IMR-90 (cell line): ENCODE data around the gene CDO1. TPM values are rescaled to one million over a fixed set of nuclear protein-coding genes. Genes with fewer than 3 reads are reported as not detected.

Source experiments
- ATAC-seq: fragments of 200-7000 bp; cut with Tn5 transposase; 2 replicates; pipeline ENCODE4 v1.9.1; 2020; ENCODE audit warnings: low read depth, mild to moderate bottlenecking, moderate library complexity
- BruUV-seq: library from RNA; stranded (reverse); fragments of 400-500 nt; replicated peaks from 2 replicates; lab custom pipeline; 2021; lab: Mats Ljungman, UMichigan
- CTCF ChIA-PET: fragments of 300-600 bp; formaldehyde crosslinking; extraction: SDS; loops from one replicate; lab custom pipeline; 2021; ENCODE audit warnings: antibody characterized with exemption; lab: Yijun Ruan, JAX
- POLR2A ChIA-PET: fragments of 300-600 bp; sonication (Branson Sonifier 250); formaldehyde crosslinking; loops from one replicate; lab custom pipeline; 2022; ENCODE audit warnings: antibody characterized with exemption; ENCODE audit not compliant: unreplicated experiment; lab: Charles Lee
- DNase-seq: peaks from one replicate; pipeline ENCODE4 v3.0.0; 2013
- H2AFZ ChIP-seq: replicated peaks from 2 replicates; pipeline ENCODE3; 2013; ENCODE audit warnings: low read length, mild to moderate bottlenecking; ENCODE audit not compliant: poor library complexity
- H2AK5ac ChIP-seq: 2 replicates; pipeline ENCODE4 v1.6.1; 2013; ENCODE audit warnings: low read depth, low read length, inconsistent platforms
- H2AK9ac ChIP-seq: replicated peaks from 2 replicates; pipeline ENCODE3; 2013; ENCODE audit warnings: mild to moderate bottlenecking, low read depth, low read length, moderate library complexity; ENCODE audit not compliant: poor library complexity
- H2BK120ac ChIP-seq: 2 replicates; pipeline ENCODE4 v1.6.1; 2013; ENCODE audit warnings: low read depth, low read length, inconsistent platforms
- H2BK15ac ChIP-seq: 3 replicates; pipeline ENCODE4 v1.6.1; 2013; ENCODE audit warnings: low read depth, low read length, inconsistent platforms
- H2BK20ac ChIP-seq: 2 replicates; pipeline ENCODE4 v1.6.1; 2013; ENCODE audit warnings: low read depth, mild to moderate bottlenecking, inconsistent platforms, low read length, moderate library complexity
- H2BK5ac ChIP-seq: 2 replicates; pipeline ENCODE4 v1.6.1; 2013; ENCODE audit warnings: mild to moderate bottlenecking, low read depth, low read length, inconsistent platforms; ENCODE audit not compliant: poor library complexity, severe bottlenecking
- H3K14ac ChIP-seq: replicated peaks from 2 replicates; pipeline ENCODE4 v1.6.1; 2013; ENCODE audit warnings: low read depth, low read length, inconsistent platforms
- H3K18ac ChIP-seq: 2 replicates; pipeline ENCODE4 v1.6.1; 2013; ENCODE audit warnings: low read depth, low read length, control low read depth
- H3K23ac ChIP-seq: 2 replicates; pipeline ENCODE4 v1.6.1; 2013; ENCODE audit warnings: low read depth, low read length, inconsistent platforms
- H3K27ac ChIP-seq: 2 replicates; pipeline ENCODE4 v1.5.1; 2013; ENCODE audit warnings: mild to moderate bottlenecking, control low read depth, low read length; ENCODE audit not compliant: insufficient read depth
- H3K27me3 ChIP-seq: 2 replicates; pipeline ENCODE4 v1.6.1; 2013; ENCODE audit warnings: low read length; ENCODE audit not compliant: control insufficient read depth, insufficient read depth
- H3K36me3 ChIP-seq: 2 replicates; pipeline ENCODE4 v1.6.1; 2013; ENCODE audit warnings: low read length, mixed read lengths; ENCODE audit not compliant: control insufficient read depth, insufficient read depth
- H3K4ac ChIP-seq: 2 replicates; pipeline ENCODE4 v1.6.1; 2013; ENCODE audit warnings: low read depth, low read length, inconsistent platforms
- H3K4me1 ChIP-seq: 2 replicates; pipeline ENCODE4 v1.6.1; 2013; ENCODE audit warnings: low read length, mixed read lengths; ENCODE audit not compliant: control insufficient read depth, insufficient read depth
- H3K4me2 ChIP-seq: 2 replicates; pipeline ENCODE4 v1.6.1; 2013; ENCODE audit warnings: low read depth, mild to moderate bottlenecking, control low read depth, low read length, moderate library complexity
- H3K4me3 ChIP-seq: 2 replicates; pipeline ENCODE4 v1.5.1; 2013; ENCODE audit warnings: low read depth, mild to moderate bottlenecking, control low read depth, low read length, moderate library complexity; ENCODE audit not compliant: insufficient read depth
- H3K56ac ChIP-seq: 2 replicates; pipeline ENCODE4 v1.6.1; 2013; ENCODE audit warnings: low read length, inconsistent platforms; ENCODE audit not compliant: insufficient read depth; ENCODE audit errors: extremely low read depth
- H3K79me1 ChIP-seq, 2 experiments: 2 replicates each; pipeline ENCODE4 v1.6.1; 2013; ENCODE audit warnings: low read length in 2 of 2, inconsistent platforms in 1 of 2, low read depth in 1 of 2
- H3K9ac ChIP-seq: 2 replicates; pipeline ENCODE4 v1.6.1; 2013; ENCODE audit warnings: low read depth, low read length, control low read depth
- H3K9me1 ChIP-seq: 2 replicates; pipeline ENCODE4 v1.6.1; 2013; ENCODE audit warnings: low read length, inconsistent platforms; ENCODE audit not compliant: insufficient read depth
- H3K9me3 ChIP-seq: 2 replicates; pipeline ENCODE4 v1.6.1; 2013; ENCODE audit warnings: low read length; ENCODE audit not compliant: control insufficient read depth, insufficient read depth
- H4K20me1 ChIP-seq: 2 replicates; pipeline ENCODE4 v1.6.1; 2013; ENCODE audit warnings: low read length, inconsistent platforms; ENCODE audit not compliant: insufficient read depth
- H4K5ac ChIP-seq: 2 replicates; pipeline ENCODE4 v1.6.1; 2013; ENCODE audit warnings: mild to moderate bottlenecking, low read depth, low read length, control low read depth
- H4K8ac ChIP-seq, 2 experiments: 2 replicates each; pipeline ENCODE4 v1.6.1; 2013; ENCODE audit warnings: low read depth in 2 of 2, low read length in 2 of 2, control low read depth in 1 of 2, inconsistent platforms in 1 of 2
- H4K91ac ChIP-seq: 2 replicates; pipeline ENCODE4 v1.6.1; 2013; ENCODE audit warnings: low read depth, low read length, inconsistent platforms; ENCODE audit not compliant: insufficient read depth
- BHLHE40 ChIP-seq: fragments of 150-350 bp; IDR thresholded peaks from 2 replicates; pipeline ENCODE4 v1.6.1; 2016; ENCODE audit warnings: mild to moderate bottlenecking, low read depth, low read length
- CEBPB ChIP-seq: IDR thresholded peaks from 2 replicates; pipeline ENCODE4 v1.6.1; 2012; ENCODE audit warnings: low read depth, low read length, improper control_type of control experiment
- CHD1 ChIP-seq: IDR thresholded peaks from 2 replicates; pipeline ENCODE4 v1.6.1; 2012; ENCODE audit warnings: low read depth, low read length, improper control_type of control experiment
- CTCF ChIP-seq: conservative IDR thresholded peaks from 2 replicates; pipeline ENCODE4 v1.5.1; 2012; ENCODE audit warnings: mild to moderate bottlenecking, low read depth, low read length, improper control_type of control experiment
- ELK1 ChIP-seq: fragments of 150-350 bp; IDR thresholded peaks from 2 replicates; pipeline ENCODE4 v1.6.1; 2016; ENCODE audit warnings: low read depth, mild to moderate bottlenecking, low read length, moderate library complexity, borderline replicate concordance
- FOS ChIP-seq: fragments of 150-350 bp; IDR thresholded peaks from 2 replicates; pipeline ENCODE4 v1.6.1; 2016; ENCODE audit warnings: low read depth, low read length
- MAFK ChIP-seq: IDR thresholded peaks from 2 replicates; pipeline ENCODE4 v1.6.1; 2012; ENCODE audit warnings: low read depth, low read length, improper control_type of control experiment
- MAZ ChIP-seq: IDR thresholded peaks from 2 replicates; pipeline ENCODE4 v1.6.1; 2012; ENCODE audit warnings: low read depth, mild to moderate bottlenecking, low read length, improper control_type of control experiment, moderate library complexity, borderline replicate concordance
- MXI1 ChIP-seq: IDR thresholded peaks from 2 replicates; pipeline ENCODE4 v1.6.1; 2012; ENCODE audit warnings: low read depth, mild to moderate bottlenecking, low read length, moderate library complexity, borderline replicate concordance
- NFE2L2 ChIP-seq: fragments of 150-350 bp; IDR thresholded peaks from 2 replicates; pipeline ENCODE4 v1.6.1; 2016; ENCODE audit warnings: low read depth, mild to moderate bottlenecking, low read length
- POLR2A ChIP-seq: IDR thresholded peaks from 2 replicates; pipeline ENCODE4 v1.6.1; 2012; ENCODE audit warnings: mild to moderate bottlenecking, low read depth, low read length
- RAD21 ChIP-seq: IDR thresholded peaks from 2 replicates; pipeline ENCODE4 v1.6.1; 2012; ENCODE audit warnings: low read length, improper control_type of control experiment
- RCOR1 ChIP-seq: IDR thresholded peaks from 2 replicates; pipeline ENCODE4 v1.6.1; 2012; ENCODE audit warnings: mild to moderate bottlenecking, low read length, improper control_type of control experiment; ENCODE audit not compliant: insufficient replicate concordance
- RFX5 ChIP-seq: IDR thresholded peaks from 2 replicates; pipeline ENCODE4 v1.8.0; 2012; ENCODE audit warnings: low read depth, mild to moderate bottlenecking, low read length, moderate library complexity
- SMC3 ChIP-seq: fragments of 150-350 bp; IDR thresholded peaks from 2 replicates; pipeline ENCODE4 v1.6.1; 2016; ENCODE audit warnings: low read depth, mild to moderate bottlenecking, antibody characterized with exemption, low read length, moderate library complexity
- USF2 ChIP-seq: fragments of 150-350 bp; IDR thresholded peaks from 2 replicates; pipeline ENCODE4 v1.6.1; 2017; ENCODE audit warnings: mild to moderate bottlenecking, antibody characterized with exemption, low read length, low read depth
- WGBS, 2 experiments: methylation state at CpG; one replicate each; pipeline versions ENCODE4 v1.1.5 to v1.1.7; 2013; ENCODE audit warnings: missing lambda C conversion rate in 2 of 2; ENCODE audit not compliant: insufficient read length in 1 of 2; ENCODE audit errors: extremely low coverage in 2 of 2; 5-methylcytosine and 5-hydroxymethylcytosine counted together
- dilution Hi-C: fragments of 300-500 bp; cut with HindIII; formaldehyde crosslinking; loops from one replicate; pipeline ENCODE4 v1.14.3; 2018; ENCODE audit warnings: low sequenced_read_pairs; ENCODE audit not compliant: unreplicated experiment
- in situ Hi-C: fragments of 300-500 bp; cut with MboI; formaldehyde crosslinking; loops from 3 replicates; pipeline ENCODE4 v1.14.3; 2019; ENCODE audit warnings: low sequenced_read_pairs, inconsistent platforms, mixed read lengths
- intact Hi-C: fragments of 100-400 bp; cut with micrococcal nuclease; formaldehyde crosslinking; loops from 2 replicates; pipeline ENCODE4 v1.10.0; 2022
- polyA plus RNA-seq, 3 experiments: library from polyadenylated mRNA; depleted of rRNA; stranded (reverse); fragments of >200 nt; gene quantifications; 2 replicates each; pipeline ENCODE4 v1.2.3, GENCODE V29; 2012; ENCODE audit warnings: low replicate concordance in 1 of 3
- total RNA-seq: library from RNA; depleted of rRNA; stranded (reverse); fragments of >200 nt; gene quantifications from 2 replicates; pipeline ENCODE4 v1.2.3, GENCODE V29; 2012

The CDO1 gene
- total and polyA plus RNA-seq, 2 of the 4 experiments (the other 2 are of a cell fraction), result 4.8 to 8.6 TPM

- Histone ChIP-seq H3K4me1 (no peaks in the 10 kb centered on the region), H3K23ac (no peak overlapping the region), H4K8ac (no peak overlapping the region), H3K27me3 (peaks cover 4% of the 10 kb centered on the region), H3K14ac (no peak overlapping the region), H3K27ac (no peak overlapping the region), H3K9ac (no peak overlapping the region), H3K56ac (no peak overlapping the region), H2BK15ac (no peak overlapping the region), H2AK9ac (no peak overlapping the region), H2AK5ac (no peak overlapping the region), H3K4ac (no peak overlapping the region), H3K4me3 (no peak overlapping the region), H3K79me1 (no peaks in the 10 kb centered on the region), H3K9me3 (no peaks in the 10 kb centered on the region), H4K5ac (no peak overlapping the region), H4K20me1 (no peaks in the 10 kb centered on the region), H3K4me2 (no peak overlapping the region), H4K91ac (no peak overlapping the region), H3K36me3 (no peaks in the 10 kb centered on the region), H2BK5ac (no peak overlapping the region), H2BK120ac (no peak overlapping the region), H3K9me1 (no peaks in the 10 kb centered on the region), H3K18ac (no peak overlapping the region), H2AFZ (no peak overlapping the region), H2BK20ac (no peak overlapping the region)
- POLR2A ChIA-PET, result no interaction called here
- WGBS, 2 experiments, result no CpG with 5 or more reads among the region's 3 CpGs
- DNase-seq, result no peak
- intact Hi-C loops, result no loop called here
- no TSS peak for BruUV-seq
- TF ChIP-seq CHD1, result no peak
- TF ChIP-seq ELK1, result no peak
- no peak for TF ChIP-seq USF2
- no peak for TF ChIP-seq RFX5
- TF ChIP-seq FOS, result no peak
- no peak for TF ChIP-seq RCOR1
- no peak for TF ChIP-seq CEBPB
- no peak for TF ChIP-seq NFE2L2
- TF ChIP-seq MAFK, result no peak
- TF ChIP-seq BHLHE40, result no peak
- TF ChIP-seq MAZ, result no peak
- no peak for TF ChIP-seq MXI1
- no peak for TF ChIP-seq CTCF
- TF ChIP-seq SMC3, result no peak
- no peak for TF ChIP-seq POLR2A
- no peak for TF ChIP-seq RAD21
- no peak for ATAC-seq
- dilution Hi-C loops, result no loop called here
- CTCF ChIA-PET, result no interaction called here
- in situ Hi-C loops, result no loop called here
Measured at GRCh38 chr5:115776989-115777388, 39.5 kb downstream of the CDO1 start.
